ENCODE data around the gene SLC26A5. TPM values are rescaled to one million over a fixed set of nuclear protein-coding genes. Genes with fewer than 3 reads are reported as not detected.

Gene SLC26A5
- total and polyA plus RNA-seq, 8 donors: 0.08 to 4.6 (median 0.52) TPM; not detected in 2

DNA sequence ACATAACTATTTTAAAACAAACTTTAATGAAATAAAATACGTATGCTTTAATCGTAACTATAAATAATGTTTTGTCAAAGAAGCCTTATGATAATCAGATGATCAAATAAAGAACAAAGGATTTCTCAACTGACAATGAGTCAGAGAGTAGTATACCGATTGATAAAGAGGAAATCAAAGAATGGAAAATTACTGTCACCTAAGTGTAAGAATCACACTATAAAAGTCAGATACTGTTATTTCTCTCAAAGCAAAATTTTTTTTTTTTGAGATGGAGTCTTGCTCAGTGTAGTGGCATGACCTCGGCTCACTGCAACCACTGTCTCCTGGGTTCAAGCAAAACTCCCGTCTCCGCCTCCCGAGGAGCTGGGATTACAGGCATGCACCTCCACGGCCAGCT is 120.3 kb downstream of the SLC26A5 start:
- intact Hi-C loops (cut with DNase I; ENCODE audit: low total_unique reads): no loop called here
- WGBS, 5 donors: 85 to 91% (median 86%) methylated on average over 8 of the region's 8 CpGs
- H3K36me3 ChIP-seq: peaks cover 39 to 94% (median 86%) of the 10 kb centered on the region in 4 donors

More for the DNA sequence above, 120.3 kb downstream of the SLC26A5 start:
- TF ChIP-seq POLR2A (IDR thresholded peaks at IDR 0.05): no peak
- TF ChIP-seq EP300 (IDR thresholded peaks at IDR 0.05): no peak
- no peak for TF ChIP-seq POLR2AphosphoS5 (IDR thresholded peaks at IDR 0.05)
- TF ChIP-seq CTCF (IDR thresholded peaks at IDR 0.05): no peak
- no peak overlapping the region for H3K27ac ChIP-seq
- DNase-seq: no peak
- H3K4me3 ChIP-seq: no peak overlapping the region
- no peaks in the 10 kb centered on the region for H3K9me3 ChIP-seq
- H3K27me3 ChIP-seq: no peaks in the 10 kb centered on the region
- H3K4me1 ChIP-seq: no peaks in the 10 kb centered on the region

Small RNA genes within 50 kb of the gene (small RNA-seq; reads per million reads assigned to genes)
- gene RF00019 (0 reads per million in 4 donors), gene RPS29P16 (0 reads per million in 4 donors)

Other genes starting within 250 kb of the SLC26A5 start
- gene PMPCB, start 148.8 kb downstream of the SLC26A5 start, total RNA-seq: 10 to 100 TPM; 20.6 to 84.4 (median 46.8) TPM
- 10 to 100 TPM; 40.2 to 60.6 (median 57.4) TPM for gene PMPCB, start 148.8 kb downstream of the SLC26A5 start, polyA plus RNA-seq
- gene DNAJC2, start 101.4 kb downstream of the SLC26A5 start, total RNA-seq: 10 to 100 TPM in 3 of 5 donors, 1 to 10 TPM in 2; 4.1 to 27.5 (median 19.3) TPM
- 10 to 100 TPM; 17.1 to 35.6 (median 22.7) TPM for gene DNAJC2, start 101.4 kb downstream of the SLC26A5 start, polyA plus RNA-seq
- 100 to 1,000 TPM in 1 of 5 donors, 10 to 100 TPM in 4; 23.2 to 170 (median 37.4) TPM for gene PSMC2, start 98.6 kb downstream of the SLC26A5 start, total RNA-seq
- 100 to 1,000 TPM in 1 of 3 donors, 10 to 100 TPM in 2; 76.4 to 108 (median 96.7) TPM for gene PSMC2, start 98.6 kb downstream of the SLC26A5 start, polyA plus RNA-seq

All from stomach (tissue), 9 donors.